ENCODE results near the gene ECE2. TPM values are rescaled to one million over a fixed set of nuclear protein-coding genes. Genes with fewer than 3 reads are reported as not detected.

ECE2 gene
- total RNA-seq, 2 donors from 2014 or later, result not detected

DNA sequence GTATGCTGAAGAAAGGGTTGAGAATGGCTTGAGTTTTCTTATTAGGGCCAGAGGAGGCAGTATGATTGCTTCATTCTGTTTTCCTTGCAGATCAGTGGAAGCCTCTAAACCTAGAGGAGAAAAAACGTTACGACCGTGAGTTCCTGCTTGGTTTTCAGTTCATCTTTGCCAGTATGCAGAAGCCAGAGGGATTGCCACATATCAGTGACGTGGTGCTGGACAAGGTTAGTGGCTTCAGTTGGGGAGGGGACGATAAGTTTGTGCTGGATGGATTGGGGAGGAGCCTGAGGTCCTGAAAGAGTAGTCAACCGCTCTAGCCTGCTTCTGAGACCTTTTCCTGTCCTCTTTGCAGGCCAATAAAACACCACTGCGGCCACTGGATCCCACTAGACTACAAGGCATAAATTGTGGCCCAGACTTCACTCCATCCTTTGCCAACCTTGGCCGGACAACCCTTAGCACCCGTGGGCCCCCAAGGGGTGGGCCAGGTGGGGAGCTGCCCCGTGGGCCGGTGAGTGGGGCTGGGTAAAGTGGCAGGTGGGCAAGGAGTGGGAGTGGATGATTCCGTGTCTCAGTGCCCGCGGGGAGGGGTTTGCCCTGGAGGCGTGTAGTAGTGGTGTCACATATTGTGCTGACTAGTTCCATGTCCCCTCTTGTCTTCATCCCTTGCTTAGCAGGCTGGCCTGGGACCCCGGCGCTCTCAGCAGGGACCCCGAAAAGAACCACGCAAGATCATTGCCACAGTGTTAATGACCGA, 47.1 kb downstream of the ECE2 start:
- Mint-ChIP-seq H3K4me3 (no peak overlapping the region), H3K4me1 (peaks cover 3% of the 10 kb centered on the region), H3K9me3 (no peaks in the 10 kb centered on the region), H3K36me3 (ENCODE audit: low read depth) (peaks cover 86% of the 10 kb centered on the region), H3K27ac (peak overlapping the region; percentile 87), H3K27me3 (ENCODE audit: insufficient read depth) (no peaks in the 10 kb centered on the region)
- no peak for TF ChIP-seq CTCF (conservative IDR thresholded peaks at IDR 0.05)
- no peak for DNase-seq
- no peak overlapping the region for H3K9ac ChIP-seq (ENCODE audit: extremely low read depth, low read length, poor library complexity, severe bottlenecking)
- no peak overlapping the region for H3K27ac ChIP-seq (ENCODE audit: low read depth, low read length)
- WGBS, 2 experiments (ENCODE audit: insufficient coverage in 1 of 2, insufficient read length in 1 of 2), result 93 to 95% methylated on average over 15 to 20 of the region's 20 CpGs
- no peaks in the 10 kb centered on the region for H3K4me1 ChIP-seq (ENCODE audit: control insufficient read depth, insufficient read depth, low read length)
- no peaks in the 10 kb centered on the region for H3K9me3 ChIP-seq (ENCODE audit: control insufficient read depth, low read length)
- H3K4me3 ChIP-seq (ENCODE audit: low read length), result no peak overlapping the region
- H3K27me3 ChIP-seq (ENCODE audit: control insufficient read depth, insufficient read depth, low read length, poor library complexity, severe bottlenecking), result no peaks in the 10 kb centered on the region
- H3K36me3 ChIP-seq (ENCODE audit: control insufficient read depth, insufficient read depth, low read length), result peaks cover 98% of the 10 kb centered on the region

DNA sequence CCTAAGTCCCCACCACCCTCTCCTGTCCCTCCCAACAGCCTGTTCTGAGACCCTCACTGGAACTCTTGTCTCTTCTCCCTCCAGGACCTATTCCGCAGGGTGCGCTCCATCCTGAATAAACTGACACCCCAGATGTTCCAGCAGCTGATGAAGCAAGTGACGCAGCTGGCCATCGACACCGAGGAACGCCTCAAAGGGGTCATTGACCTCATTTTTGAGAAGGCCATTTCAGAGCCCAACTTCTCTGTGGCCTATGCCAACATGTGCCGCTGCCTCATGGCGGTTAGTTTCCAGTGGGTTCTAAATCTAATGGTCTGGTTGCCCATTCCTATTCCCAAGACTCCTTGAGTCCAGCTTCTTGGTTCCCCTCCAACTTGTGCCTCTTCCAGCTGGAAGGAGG, 47.9 kb downstream of the ECE2 start:
- no peaks in the 10 kb centered on the region for H3K27me3 Mint-ChIP-seq (ENCODE audit: insufficient read depth)
- no peak overlapping the region for H3K27ac ChIP-seq (ENCODE audit: low read depth, low read length)
- no peak overlapping the region for H3K4me3 Mint-ChIP-seq
- no peaks in the 10 kb centered on the region for H3K9me3 Mint-ChIP-seq
- peak overlapping the region; percentile 64 for H3K27ac Mint-ChIP-seq
- no peak overlapping the region for H3K9ac ChIP-seq (ENCODE audit: extremely low read depth, low read length, poor library complexity, severe bottlenecking)
- H3K4me1 Mint-ChIP-seq, result no peaks in the 10 kb centered on the region
- no peaks in the 10 kb centered on the region for H3K4me1 ChIP-seq (ENCODE audit: control insufficient read depth, insufficient read depth, low read length)
- 95 to 97% methylated on average over 8 of the region's 8 CpGs for WGBS, 2 experiments (ENCODE audit: insufficient coverage in 1 of 2, insufficient read length in 1 of 2)
- no peaks in the 10 kb centered on the region for H3K9me3 ChIP-seq (ENCODE audit: control insufficient read depth, low read length)
- TF ChIP-seq CTCF (conservative IDR thresholded peaks at IDR 0.05), result no peak
- H3K4me3 ChIP-seq (ENCODE audit: low read length), result no peak overlapping the region
- H3K27me3 ChIP-seq (ENCODE audit: control insufficient read depth, insufficient read depth, low read length, poor library complexity, severe bottlenecking), result no peaks in the 10 kb centered on the region
- peaks cover 99% of the 10 kb centered on the region for H3K36me3 ChIP-seq (ENCODE audit: control insufficient read depth, insufficient read depth, low read length)
- peaks cover 91% of the 10 kb centered on the region for H3K36me3 Mint-ChIP-seq (ENCODE audit: low read depth)
- no peak for DNase-seq

GRCh38 chr3:184325269-184325668, 49.4 kb downstream of the ECE2 start:
- Mint-ChIP-seq H3K4me3 (no peak overlapping the region), H3K9me3 (no peaks in the 10 kb centered on the region), H3K4me1 (no peaks in the 10 kb centered on the region), H3K27me3 (ENCODE audit: insufficient read depth) (no peaks in the 10 kb centered on the region), H3K36me3 (ENCODE audit: low read depth) (peaks cover 96% of the 10 kb centered on the region), H3K27ac (no peak overlapping the region)
- 95 to 100% methylated on average over 8 to 13 of the region's 13 CpGs for WGBS, 2 experiments (ENCODE audit: insufficient coverage in 1 of 2, insufficient read length in 1 of 2)
- Histone ChIP-seq H3K4me1 (ENCODE audit: control insufficient read depth, insufficient read depth, low read length) (no peaks in the 10 kb centered on the region), H3K9ac (ENCODE audit: extremely low read depth, low read length, poor library complexity, severe bottlenecking) (no peak overlapping the region), H3K36me3 (ENCODE audit: control insufficient read depth, insufficient read depth, low read length) (peaks cover 100% of the 10 kb centered on the region), H3K27ac (ENCODE audit: low read depth, low read length) (no peak overlapping the region), H3K4me3 (ENCODE audit: low read length) (no peak overlapping the region), H3K9me3 (ENCODE audit: control insufficient read depth, low read length) (no peaks in the 10 kb centered on the region), H3K27me3 (ENCODE audit: control insufficient read depth, insufficient read depth, low read length, poor library complexity, severe bottlenecking) (no peaks in the 10 kb centered on the region)
- TF ChIP-seq CTCF (conservative IDR thresholded peaks at IDR 0.05), result no peak
- no peak for DNase-seq

All from endodermal cell (in vitro differentiated cells).